ENCODE measurements around the gene DST.

DST gene

GRCh38 chr6:56445818-56446217 lies 196.9 kb downstream of the DST start:
- no peak for DNase-seq
- H3K9ac ChIP-seq (ENCODE audit: low read length) = no peak overlapping the region
- TF ChIP-seq EZH2 (optimal IDR thresholded peaks at IDR 0.05; ENCODE audit: low read depth, low read length) = no peak
- no peak for TF ChIP-seq CTCF (IDR thresholded peaks at IDR 0.05; ENCODE audit: low read length)
- no peak for TF ChIP-seq EZH2phosphoT487 (IDR thresholded peaks at IDR 0.05; ENCODE audit: low read length)
- no peak overlapping the region for H3K4me2 ChIP-seq (ENCODE audit: low read depth, low read length)
- H3K4me3 ChIP-seq (ENCODE audit: low read length) = no peak overlapping the region
- no peaks in the 10 kb centered on the region for H3K4me1 ChIP-seq (ENCODE audit: low read length)
- no peak overlapping the region for H3K27ac ChIP-seq (ENCODE audit: low read length)
- no peaks in the 10 kb centered on the region for H3K9me3 ChIP-seq (replicated peaks; ENCODE audit: insufficient read depth, low read length)
- no peaks in the 10 kb centered on the region for H3K27me3 ChIP-seq (replicated peaks; ENCODE audit: insufficient read depth, low read length)
- no peaks in the 10 kb centered on the region for H4K20me1 ChIP-seq (ENCODE audit: insufficient read depth, low read length)
- H2AFZ ChIP-seq (ENCODE audit: low read length) = no peak overlapping the region
- no peaks in the 10 kb centered on the region for H3K9me2 ChIP-seq (replicated peaks; ENCODE audit: insufficient read depth, low read length)
- H3F3A ChIP-seq (ENCODE audit: insufficient read depth, low read length) = no peaks in the 10 kb centered on the region
- no peaks in the 10 kb centered on the region for H3K79me2 ChIP-seq (ENCODE audit: low read length)
- no peaks in the 10 kb centered on the region for H3K36me3 ChIP-seq (replicated peaks; ENCODE audit: insufficient read depth, low read length)

- Histone ChIP-seq H3K36me3 (replicated peaks; ENCODE audit: insufficient read depth, low read length) (no peaks in the 10 kb centered on the region), H4K20me1 (ENCODE audit: insufficient read depth, low read length) (no peaks in the 10 kb centered on the region), H3K9ac (ENCODE audit: low read length) (no peak overlapping the region), H3K9me2 (replicated peaks; ENCODE audit: insufficient read depth, low read length) (no peaks in the 10 kb centered on the region), H3K27me3 (replicated peaks; ENCODE audit: insufficient read depth, low read length) (no peaks in the 10 kb centered on the region), H3K79me2 (ENCODE audit: low read length) (no peaks in the 10 kb centered on the region), H3K4me1 (ENCODE audit: low read length) (no peaks in the 10 kb centered on the region), H3K4me2 (ENCODE audit: low read depth, low read length) (no peak overlapping the region), H3K9me3 (replicated peaks; ENCODE audit: insufficient read depth, low read length) (no peaks in the 10 kb centered on the region), H3F3A (ENCODE audit: insufficient read depth, low read length) (no peaks in the 10 kb centered on the region), H3K27ac (ENCODE audit: low read length) (no peak overlapping the region), H2AFZ (ENCODE audit: low read length) (no peak overlapping the region), H3K4me3 (ENCODE audit: low read length) (no peak overlapping the region)
- TF ChIP-seq CTCF (IDR thresholded peaks at IDR 0.05; ENCODE audit: low read length) (no peak), EZH2 (optimal IDR thresholded peaks at IDR 0.05; ENCODE audit: low read depth, low read length) (no peak), EZH2phosphoT487 (IDR thresholded peaks at IDR 0.05; ENCODE audit: low read length) (no peak)
- DNase-seq = no peak
These were observed 197.8 kb downstream of the DST start for GRCh38 chr6:56444855-56445254.

- TF ChIP-seq EZH2phosphoT487 (IDR thresholded peaks at IDR 0.05; ENCODE audit: low read length) (no peak), EZH2 (optimal IDR thresholded peaks at IDR 0.05; ENCODE audit: low read depth, low read length) (no peak), CTCF (IDR thresholded peaks at IDR 0.05; ENCODE audit: low read length) (no peak)
- H3K4me3 ChIP-seq (ENCODE audit: low read length) = no peak overlapping the region
- H3K36me3 ChIP-seq (replicated peaks; ENCODE audit: insufficient read depth, low read length) = no peaks in the 10 kb centered on the region
- no peaks in the 10 kb centered on the region for H3K9me2 ChIP-seq (replicated peaks; ENCODE audit: insufficient read depth, low read length)
- H3K9ac ChIP-seq (ENCODE audit: low read length) = no peak overlapping the region
- no peaks in the 10 kb centered on the region for H4K20me1 ChIP-seq (ENCODE audit: insufficient read depth, low read length)
- H3K9me3 ChIP-seq (replicated peaks; ENCODE audit: insufficient read depth, low read length) = no peaks in the 10 kb centered on the region
- H3K27me3 ChIP-seq (replicated peaks; ENCODE audit: insufficient read depth, low read length) = no peaks in the 10 kb centered on the region
- H3K4me2 ChIP-seq (ENCODE audit: low read depth, low read length) = no peak overlapping the region
- no peaks in the 10 kb centered on the region for H3F3A ChIP-seq (ENCODE audit: insufficient read depth, low read length)
- no peak overlapping the region for H3K27ac ChIP-seq (ENCODE audit: low read length)
- no peaks in the 10 kb centered on the region for H3K79me2 ChIP-seq (ENCODE audit: low read length)
- H2AFZ ChIP-seq (ENCODE audit: low read length) = no peak overlapping the region
- no peaks in the 10 kb centered on the region for H3K4me1 ChIP-seq (ENCODE audit: low read length)
- DNase-seq = no peak
These were observed 202.1 kb downstream of the DST start for GRCh38 chr6:56440551-56440981.
